GM21423 (cell line): ENCODE measurements around the gene IL21.
A peak's percentile ranks its signal among the peaks of the same experiment; 100 is the strongest.
"Not testable (repeated sequence)": the region's sequence is repeated elsewhere in the genome, so short reads cannot be mapped to it uniquely, and the experiment has no call there.

Source experiments
- ATAC-seq: cut with Tn5 transposase; IDR thresholded peaks from one replicate; pipeline ENCODE4 v1.9.1; 2021; ENCODE audit warnings: mild to moderate bottlenecking, moderate library complexity; ENCODE audit not compliant: unreplicated experiment

IL21 gene

DNA sequence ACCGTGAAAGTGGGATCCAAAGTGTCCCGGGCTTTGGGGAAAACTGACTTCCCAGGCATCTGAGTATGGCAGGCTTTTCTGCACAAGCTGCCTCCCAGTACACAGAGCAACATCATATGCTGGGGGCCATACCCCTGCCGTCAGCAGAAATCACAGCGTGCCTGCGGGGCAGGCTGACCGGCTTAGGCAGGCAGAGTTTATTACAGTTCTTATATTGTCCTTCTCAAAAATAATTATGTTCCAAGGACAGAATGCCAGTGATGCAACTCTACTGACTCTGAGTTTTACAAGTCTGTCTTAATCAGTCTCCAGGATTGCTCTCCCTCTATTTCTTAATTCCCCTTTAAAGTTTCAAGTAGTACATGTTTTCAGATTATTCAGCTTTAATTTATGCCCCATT, 37.0 kb downstream of the IL21 start:
- ATAC-seq = no peak

DNA sequence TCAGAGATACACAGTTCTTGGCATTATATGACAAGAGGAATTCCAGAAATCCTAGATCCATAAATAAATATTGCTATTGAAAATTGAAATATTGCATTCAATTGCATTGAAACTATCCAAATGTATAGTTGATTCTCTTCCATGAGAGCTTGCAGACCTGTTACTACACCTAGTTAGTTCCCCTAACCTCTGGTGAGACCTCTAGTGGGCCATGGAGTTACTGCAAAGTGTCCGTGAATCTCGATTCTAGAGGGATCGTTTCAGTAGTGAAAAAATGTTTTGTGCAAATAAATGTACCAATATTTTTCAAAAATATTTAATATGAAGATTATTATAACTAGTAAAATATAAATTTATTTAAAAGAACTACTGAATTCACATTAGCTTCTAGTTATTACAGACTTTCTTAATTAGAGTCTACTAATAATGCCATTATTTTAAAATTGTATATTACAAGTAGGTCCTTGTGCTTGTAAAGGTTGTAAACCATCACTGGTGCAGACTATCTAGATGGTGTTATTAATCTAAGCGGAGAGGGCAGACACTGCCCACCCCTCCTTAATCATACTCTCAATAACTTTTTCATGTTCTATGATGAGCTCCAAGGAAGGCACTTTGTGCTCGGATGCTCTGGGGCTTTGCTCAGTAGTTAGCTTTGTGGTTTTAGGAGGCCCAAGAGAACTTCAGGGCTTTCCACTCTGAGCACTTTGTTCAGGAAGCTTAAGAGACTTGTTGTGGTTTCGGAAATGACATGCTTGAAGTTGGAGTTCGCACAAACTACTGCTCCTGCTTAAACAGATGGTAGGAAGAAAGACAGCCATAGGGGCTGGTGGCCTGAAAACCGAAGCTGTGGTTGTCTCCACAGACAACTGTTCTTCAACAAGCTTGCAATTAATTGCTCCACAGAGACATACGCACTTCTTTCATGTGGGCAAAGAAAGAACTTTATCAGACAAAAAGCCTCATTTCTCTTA, 42.8 kb downstream of the IL21 start:
- ATAC-seq = peak; percentile 85

DNA sequence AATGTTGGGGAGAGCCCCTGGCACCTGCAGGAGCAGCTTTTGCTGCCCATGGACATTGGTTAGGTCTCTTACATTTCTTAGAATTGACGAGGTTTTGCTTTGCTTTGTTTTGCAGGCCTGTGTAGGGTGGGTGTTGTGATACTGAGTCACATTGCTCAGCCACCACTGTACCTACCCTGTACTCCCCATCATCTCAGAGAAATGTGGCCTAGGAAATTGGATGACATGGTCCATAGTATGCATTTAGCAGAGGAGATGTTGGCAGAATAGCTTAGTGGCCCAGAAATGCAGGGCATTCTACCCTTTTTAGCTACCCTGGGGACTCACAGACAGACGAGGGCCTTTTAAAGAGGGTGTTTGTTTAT, 43.7 kb downstream of the IL21 start:
- ATAC-seq = no peak

DNA sequence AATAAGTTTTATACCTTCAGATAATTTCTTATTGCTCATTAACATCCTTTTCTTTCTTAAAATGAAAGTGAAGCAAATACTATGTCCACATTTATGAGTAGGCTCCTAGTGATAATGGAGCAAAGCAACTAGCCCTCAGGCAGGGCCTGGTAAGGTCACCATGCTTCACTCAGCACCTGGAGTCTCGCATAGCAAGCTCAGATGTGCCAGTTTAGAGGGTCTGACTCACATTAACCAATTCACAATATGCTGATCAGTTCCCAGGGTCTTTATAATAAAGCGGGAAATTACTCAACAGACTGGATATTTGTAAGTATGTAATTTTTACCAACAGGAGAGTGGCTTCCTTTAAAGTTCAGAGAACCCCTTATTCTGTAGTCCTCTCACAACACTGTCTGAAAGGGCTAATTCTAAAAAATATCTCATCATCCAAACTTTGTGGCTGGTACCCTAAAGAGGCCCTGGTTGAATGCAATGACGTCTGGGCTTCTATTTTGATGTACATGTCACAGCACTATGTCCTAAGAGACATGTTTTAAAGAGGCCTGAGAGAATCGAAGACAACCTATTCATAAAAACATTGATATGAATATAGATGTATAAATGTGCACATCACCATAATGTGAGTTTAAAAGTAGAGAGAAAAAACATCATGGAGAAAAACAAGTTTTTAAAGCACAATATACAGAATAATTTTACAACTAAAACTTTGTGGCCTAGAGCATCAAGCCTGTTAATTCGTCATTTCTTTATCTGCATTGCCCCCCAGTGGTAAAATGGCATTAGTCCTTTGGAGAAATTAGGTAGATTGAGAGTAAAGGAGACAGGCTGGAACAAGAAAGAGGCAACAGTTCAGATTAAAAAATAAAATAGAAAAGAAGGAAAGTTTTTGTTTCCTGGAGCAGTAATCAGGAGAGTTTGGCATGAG, 44.3 kb downstream of the IL21 start:
- ATAC-seq = no peak

DNA sequence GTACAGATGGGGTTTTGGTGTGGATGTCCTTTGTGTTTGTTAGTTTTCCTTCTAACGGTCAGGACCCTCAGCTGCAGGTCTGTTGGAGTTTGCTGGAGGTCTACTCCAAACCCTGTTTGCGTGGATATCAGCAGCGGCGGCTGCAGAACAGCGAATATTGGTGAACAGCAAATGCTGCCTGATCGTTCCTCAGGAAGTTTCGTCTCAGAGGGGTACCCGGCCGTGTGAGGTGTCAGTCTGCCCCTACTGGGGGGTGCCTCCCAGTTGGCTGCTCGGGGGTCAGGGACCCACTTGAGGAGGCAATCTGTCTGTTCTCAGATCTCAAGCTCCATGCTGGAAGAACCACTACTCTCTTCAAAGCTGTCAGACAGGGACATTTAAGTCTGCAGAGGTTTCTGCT, 46.5 kb downstream of the IL21 start:
- not testable (repeated sequence) for ATAC-seq

DNA sequence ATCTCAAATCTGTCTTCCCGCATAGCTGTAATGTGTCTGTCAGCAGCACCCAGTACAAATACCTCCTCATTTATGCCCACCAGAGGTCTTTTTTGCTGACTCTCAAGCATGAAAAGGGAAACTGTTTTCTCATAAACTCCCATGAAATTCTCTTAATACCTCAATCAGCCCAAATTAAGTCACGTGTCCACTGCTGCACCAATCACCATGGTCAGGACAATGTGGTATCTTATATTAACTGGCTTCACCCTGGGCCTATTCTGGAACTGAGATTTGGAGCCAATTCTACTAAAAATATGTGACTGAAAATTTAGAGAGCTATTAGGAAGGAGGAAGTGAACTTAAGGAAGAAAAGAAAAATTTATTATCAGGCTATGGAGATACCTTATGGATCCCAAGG, 58.4 kb downstream of the IL21 start:
- no peak for ATAC-seq
